ENCODE measurements around the gene ZNF839.
A peak's percentile ranks its signal among the peaks of the same experiment; 100 is the strongest.
"Not testable (repeated sequence)": the region's sequence is repeated elsewhere in the genome, so short reads cannot be mapped to it uniquely, and the experiment has no call there.

Gene ZNF839

GRCh38 chr14:102342238-102342637 is 22.7 kb downstream of the ZNF839 start:
- DNase-seq (ENCODE audit: low read depth) = no peak

- no peak for DNase-seq (ENCODE audit: low read depth)
Observed at GRCh38 chr14:102344084-102344483, 24.5 kb downstream of the ZNF839 start.

GRCh38 chr14:102344485-102344884 is 24.9 kb downstream of the ZNF839 start:
- no peak for DNase-seq (ENCODE audit: low read depth)

- no peak for DNase-seq (ENCODE audit: low read depth)
Observed at GRCh38 chr14:102345232-102345631, 25.7 kb downstream of the ZNF839 start.

GRCh38 chr14:102346645-102347044 is 27.1 kb downstream of the ZNF839 start:
- no peak for DNase-seq (ENCODE audit: low read depth)

- DNase-seq (ENCODE audit: low read depth) = no peak
Observed at GRCh38 chr14:102348376-102348775, 28.8 kb downstream of the ZNF839 start.

GRCh38 chr14:102351023-102351422 is 31.5 kb downstream of the ZNF839 start:
- DNase-seq (ENCODE audit: low read depth) = no peak

GRCh38 chr14:102351593-102351992 is 32.0 kb downstream of the ZNF839 start:
- DNase-seq (ENCODE audit: low read depth) = not testable (repeated sequence)

GRCh38 chr14:102352213-102352612 is 32.7 kb downstream of the ZNF839 start:
- no peak for DNase-seq (ENCODE audit: low read depth)

GRCh38 chr14:102353126-102353619 is 33.6 kb downstream of the ZNF839 start:
- no peak for DNase-seq (ENCODE audit: low read depth)

- DNase-seq (ENCODE audit: low read depth) = no peak
Observed at GRCh38 chr14:102356280-102356679, 36.7 kb downstream of the ZNF839 start.

- DNase-seq (ENCODE audit: low read depth) = no peak
Observed at GRCh38 chr14:102359341-102359740, 39.8 kb downstream of the ZNF839 start.

GRCh38 chr14:102360388-102360787 is 40.8 kb downstream of the ZNF839 start:
- no peak for DNase-seq (ENCODE audit: low read depth)

- DNase-seq (ENCODE audit: low read depth) = peak; percentile 14
Observed at GRCh38 chr14:102362084-102362483, 42.5 kb downstream of the ZNF839 start.

- peak; percentile 65 for DNase-seq (ENCODE audit: low read depth)
Observed at GRCh38 chr14:102362545-102363181, 43.1 kb downstream of the ZNF839 start, which contains the start of the genes CINP and TECPR2. Gene CINP (minus strand): TSS chr14:102362890. CDS start chr14:102362851, 39 bp downstream. Gene TECPR2 (plus strand): TSS chr14:102362941. CDS start chr14:102376722, 13,781 bp downstream.

- DNase-seq (ENCODE audit: low read depth) = peak; percentile 12
Observed at GRCh38 chr14:102363182-102363943, 43.8 kb downstream of the ZNF839 start.

- no peak for DNase-seq (ENCODE audit: low read depth)
Observed at GRCh38 chr14:102370305-102370809, 50.8 kb downstream of the ZNF839 start.

- DNase-seq (ENCODE audit: low read depth) = no peak
Observed at GRCh38 chr14:102371361-102371760, 51.8 kb downstream of the ZNF839 start.

- no peak for DNase-seq (ENCODE audit: low read depth)
Observed at GRCh38 chr14:102373110-102373509, 53.6 kb downstream of the ZNF839 start.

- no peak for DNase-seq (ENCODE audit: low read depth)
Observed at GRCh38 chr14:102374264-102374663, 54.7 kb downstream of the ZNF839 start.

GRCh38 chr14:102375119-102375518 is 55.6 kb downstream of the ZNF839 start:
- DNase-seq (ENCODE audit: low read depth) = no peak

- DNase-seq (ENCODE audit: low read depth) = no peak
Observed at GRCh38 chr14:102377696-102378095, 58.1 kb downstream of the ZNF839 start.

- no peak for DNase-seq (ENCODE audit: low read depth)
Observed at GRCh38 chr14:102378830-102379229, 59.3 kb downstream of the ZNF839 start.
